SK-N-SH (cell line): ENCODE measurements around the gene MATN1. TPM values are rescaled to one million over a fixed set of nuclear protein-coding genes. Genes with fewer than 3 reads are reported as not detected.
A peak's percentile ranks its signal among the peaks of the same experiment; 100 is the strongest.

ENCODE experiments used
- CTCF ChIA-PET: fragments of 300-600, 350-600 bp; formaldehyde crosslinking; extraction: SDS; loops from one replicate; lab custom pipeline; 2021; lab: Yijun Ruan, JAX
- POLR2A ChIA-PET: fragments of 350-600 bp; sonication (Branson Sonifier 250); formaldehyde crosslinking; extraction: SDS; loops from one replicate; lab custom pipeline; 2020; ENCODE audit warnings: antibody characterized with exemption, inconsistent platforms; lab: Yijun Ruan, JAX
- DNase-seq: peaks from one replicate; pipeline ENCODE4 v3.0.0; 2012
- H2AFZ ChIP-seq: fragments of 200-600 bp; sonication (generic); 2 replicates; pipeline ENCODE4 v1.8.1; 2016; ENCODE audit warnings: antibody characterized with exemption, mild to moderate bottlenecking, low read depth
- H3F3A ChIP-seq: fragments of 200-600 bp; sonication (generic); replicated peaks from 2 replicates; pipeline ENCODE3; 2016; ENCODE audit warnings: antibody characterized with exemption, mild to moderate bottlenecking; ENCODE audit not compliant: insufficient read depth
- H3K27ac ChIP-seq, 2 experiments: fragments of 200-500 bp in 1 of 2; fragments of 200-600 bp in 1 of 2; sonication (Bioruptor generic) in 1 of 2; sonication (generic), shearing (Covaris generic) in 1 of 2; 2 replicates each; pipeline versions ENCODE4 v1.5.1 to v1.6.1; 2014 to 2016; ENCODE audit warnings: low read depth in 2 of 2, inconsistent platforms in 1 of 2, low read length in 1 of 2, mild to moderate bottlenecking in 1 of 2, mixed read lengths in 1 of 2
- H3K27me3 ChIP-seq: fragments of 200-600 bp; sonication (generic), shearing (Covaris generic); 2 replicates; pipeline ENCODE4 v1.6.1; 2016; ENCODE audit warnings: mixed run types; ENCODE audit not compliant: insufficient read depth
- H3K36me3 ChIP-seq, 2 experiments: fragments of 200-500 bp in 1 of 2; fragments of 200-600 bp in 1 of 2; sonication (Bioruptor generic) in 1 of 2; sonication (generic) in 1 of 2; replicated peaks in 1 of 2; 2 replicates each; pipeline versions ENCODE3 to v1.5.1; 2014 to 2016; ENCODE audit warnings: low read length in 1 of 2, mild to moderate bottlenecking in 1 of 2; ENCODE audit not compliant: insufficient read depth in 2 of 2, control insufficient read depth in 1 of 2
- H3K4me1 ChIP-seq, 2 experiments: fragments of 200-500 bp in 1 of 2; fragments of 200-600 bp in 1 of 2; sonication (Bioruptor generic) in 1 of 2; sonication (generic), shearing (Covaris generic) in 1 of 2; 2 replicates each; pipeline versions ENCODE4 v1.5.1 to v1.6.1; 2014 to 2016; ENCODE audit warnings: low read depth in 1 of 2, low read length in 1 of 2, mixed run types in 1 of 2; ENCODE audit not compliant: insufficient read depth in 2 of 2, control insufficient read depth in 1 of 2
- H3K4me2 ChIP-seq: fragments of 200-600 bp; sonication (generic), shearing (Covaris generic); 2 replicates; pipeline ENCODE4 v1.6.1; 2017; ENCODE audit warnings: mixed run types
- H3K4me3 ChIP-seq, 2 experiments: fragments of 200-500 bp in 1 of 2; fragments of 200-600 bp in 1 of 2; sonication (Bioruptor generic) in 1 of 2; sonication (generic), shearing (Covaris generic) in 1 of 2; 2 replicates each; pipeline versions ENCODE4 v1.5.1 to v1.8.1; 2014 to 2016; ENCODE audit warnings: low read depth in 2 of 2, inconsistent platforms in 1 of 2, low read length in 1 of 2, mild to moderate bottlenecking in 1 of 2, mixed read lengths in 1 of 2, moderate library complexity in 1 of 2
- H3K79me2 ChIP-seq: fragments of 200-600 bp; sonication (generic); 2 replicates; pipeline ENCODE4 v1.8.1; 2017; ENCODE audit warnings: mild to moderate bottlenecking; ENCODE audit not compliant: insufficient read depth
- H3K9ac ChIP-seq: fragments of 200-600 bp; sonication (generic); 2 replicates; pipeline ENCODE4 v1.6.1; 2017; ENCODE audit warnings: mixed run types
- H3K9me2 ChIP-seq: fragments of 200-600 bp; sonication (generic); 2 replicates; pipeline ENCODE4 v1.6.1; 2017; ENCODE audit warnings: mixed run types
- H3K9me3 ChIP-seq: fragments of 200-600 bp; sonication (generic); 2 replicates; pipeline ENCODE4 v1.6.1; 2017; ENCODE audit warnings: mixed run types, mild to moderate bottlenecking, moderate library complexity
- H4K20me1 ChIP-seq: fragments of 200-600 bp; sonication (generic); 2 replicates; pipeline ENCODE4 v1.6.1; 2017; ENCODE audit warnings: mild to moderate bottlenecking, mixed run types; ENCODE audit not compliant: insufficient read depth
- CHD2 ChIP-seq: fragments of 150-350 bp; IDR thresholded peaks from 2 replicates; pipeline ENCODE4 v1.6.1; 2018; ENCODE audit warnings: low read length; ENCODE audit not compliant: partially characterized antibody
- ELF1 ChIP-seq: IDR thresholded peaks from 2 replicates; pipeline ENCODE4 v1.4.0; 2012
- EZH2phosphoT487 ChIP-seq: fragments of 200-600 bp; sonication (generic); IDR thresholded peaks from 2 replicates; pipeline ENCODE4 v1.6.1; 2017; ENCODE audit warnings: low read depth, mixed run types, mild to moderate bottlenecking, antibody characterized with exemption, moderate library complexity, borderline replicate concordance
- FOXM1 ChIP-seq: IDR thresholded peaks from 2 replicates; pipeline ENCODE4 v1.4.0; 2012; ENCODE audit warnings: low read depth, mild to moderate bottlenecking
- GABPA ChIP-seq: IDR thresholded peaks from 2 replicates; pipeline ENCODE4 v1.4.0; 2012; ENCODE audit warnings: low read depth, mild to moderate bottlenecking
- JUND ChIP-seq: IDR thresholded peaks from 2 replicates; pipeline ENCODE4 v1.4.0; 2012
- MEF2A ChIP-seq: IDR thresholded peaks from 2 replicates; pipeline ENCODE4 v1.4.0; 2012; ENCODE audit warnings: low read depth, borderline replicate concordance
- NRF1 ChIP-seq: IDR thresholded peaks from 2 replicates; pipeline ENCODE4 v1.6.1; 2012; ENCODE audit warnings: low read depth, mild to moderate bottlenecking, low read length
- POLR2AphosphoS5 ChIP-seq: IDR thresholded peaks from 2 replicates; pipeline ENCODE4 v1.6.1; 2012; ENCODE audit warnings: low read depth, low read length
- RFX5 ChIP-seq: IDR thresholded peaks from 2 replicates; pipeline ENCODE4 v1.6.1; 2012; ENCODE audit warnings: mild to moderate bottlenecking, improper control_type of control experiment, low read length
- TCF12 ChIP-seq: IDR thresholded peaks from 2 replicates; pipeline ENCODE4 v1.4.0; 2012
- TEAD4 ChIP-seq: IDR thresholded peaks from 2 replicates; pipeline ENCODE4 v1.4.0; 2012; ENCODE audit warnings: mild to moderate bottlenecking, borderline replicate concordance; ENCODE audit not compliant: insufficient read depth
- USF2 ChIP-seq: fragments of 150-350 bp; IDR thresholded peaks from 2 replicates; pipeline ENCODE4 v1.6.1; 2017; ENCODE audit warnings: antibody characterized with exemption, low read length, low read depth, borderline replicate concordance
- YY1 ChIP-seq: IDR thresholded peaks from 2 replicates; pipeline ENCODE4 v1.4.0; 2012; ENCODE audit warnings: low read depth, mild to moderate bottlenecking
- WGBS: methylation state at CpG from one replicate; pipeline ENCODE4 v1.1.6; 2017; ENCODE audit warnings: low lambda C conversion rate; 5-methylcytosine and 5-hydroxymethylcytosine counted together
- polyA plus RNA-seq, 3 experiments: library from polyadenylated mRNA; depleted of rRNA; stranded (reverse); fragments of >200 nt; gene quantifications; 2 replicates each; pipeline ENCODE4 v1.2.3, GENCODE V29; 2012
- TF ChIP-seq, protein P1 (sequence below): IDR thresholded peaks from 2 replicates; pipeline ENCODE4; 2012

The MATN1 gene
- polyA plus RNA-seq, 1 of the 3 experiments (the other 2 are of a cell fraction): 0.23 TPM

GRCh38 chr1:30759718-30760281 is 36.4 kb upstream of the MATN1 start:
- Histone ChIP-seq H3K36me3 (no peaks in the 10 kb centered on the region), H3K79me2 (no peaks in the 10 kb centered on the region), H3K9ac (no peak overlapping the region), H3F3A (no peaks in the 10 kb centered on the region), H2AFZ (no peak overlapping the region), H3K4me3 (no peak overlapping the region), H3K9me3 (no peaks in the 10 kb centered on the region), H4K20me1 (no peaks in the 10 kb centered on the region), H3K4me2 (no peak overlapping the region), H3K4me1 (peaks cover 12 to 16% of the 10 kb centered on the region in 2 experiments; a peak in 3 of 4 replicates), H3K27me3 (no peaks in the 10 kb centered on the region), H3K9me2 (no peaks in the 10 kb centered on the region), H3K27ac (no peak overlapping the region)
- no peak for DNase-seq
- 83% methylated on average over 13 of the region's 13 CpGs for WGBS
- ChIA-PET CTCF (interaction anchor here (0.7 to 4.0 kb wide), 4 partner anchors 23 to 152 kb away, joined by 3 to 26 read pairs (median 8); no protein-coding TSS in a partner anchor), POLR2A (no interaction called here)
- no peak for TF ChIP-seq GABPA
- no peak for TF ChIP-seq TCF12
- TF ChIP-seq JUND: no peak
- no peak for TF ChIP-seq RFX5
- no peak for TF ChIP-seq TEAD4
- TF ChIP-seq CHD2: no peak
- no peak for TF ChIP-seq NRF1
- no peak for TF ChIP-seq YY1

- Histone ChIP-seq H3K27me3 (no peaks in the 10 kb centered on the region), H3K36me3 (no peaks in the 10 kb centered on the region), H3K27ac (no peak overlapping the region), H3K9ac (no peak overlapping the region), H3K4me3 (no peak overlapping the region), H3K9me2 (no peaks in the 10 kb centered on the region), H3F3A (no peaks in the 10 kb centered on the region), H4K20me1 (no peaks in the 10 kb centered on the region), H3K4me2 (no peak overlapping the region), H3K4me1 (peaks cover 12 to 16% of the 10 kb centered on the region in 2 experiments; a peak in 3 of 4 replicates), H2AFZ (no peak overlapping the region), H3K79me2 (no peaks in the 10 kb centered on the region), H3K9me3 (no peaks in the 10 kb centered on the region)
- ChIA-PET CTCF (interaction anchor here (1.0 to 4.7 kb wide), 4 partner anchors 20 to 43 kb away, joined by 3 to 24 read pairs (median 12); no protein-coding TSS in a partner anchor), POLR2A (no interaction called here)
- DNase-seq: no peak
- TF ChIP-seq, protein P1, sequence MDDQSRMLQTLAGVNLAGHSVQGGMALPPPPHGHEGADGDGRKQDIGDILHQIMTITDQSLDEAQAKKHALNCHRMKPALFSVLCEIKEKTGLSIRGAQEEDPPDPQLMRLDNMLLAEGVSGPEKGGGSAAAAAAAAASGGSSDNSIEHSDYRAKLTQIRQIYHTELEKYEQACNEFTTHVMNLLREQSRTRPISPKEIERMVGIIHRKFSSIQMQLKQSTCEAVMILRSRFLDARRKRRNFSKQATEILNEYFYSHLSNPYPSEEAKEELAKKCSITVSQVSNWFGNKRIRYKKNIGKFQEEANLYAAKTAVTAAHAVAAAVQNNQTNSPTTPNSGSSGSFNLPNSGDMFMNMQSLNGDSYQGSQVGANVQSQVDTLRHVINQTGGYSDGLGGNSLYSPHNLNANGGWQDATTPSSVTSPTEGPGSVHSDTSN: peak; percentile 48
- TF ChIP-seq GABPA: no peak
Measured at GRCh38 chr1:30758785-30759380, 35.5 kb upstream of the MATN1 start.

- Histone ChIP-seq H3K79me2 (no peaks in the 10 kb centered on the region), H3K9ac (no peak overlapping the region), H4K20me1 (no peaks in the 10 kb centered on the region), H3K9me2 (no peaks in the 10 kb centered on the region), H3F3A (no peaks in the 10 kb centered on the region), H3K36me3 (no peaks in the 10 kb centered on the region), H3K27me3 (no peaks in the 10 kb centered on the region), H3K4me2 (no peak overlapping the region), H2AFZ (no peak overlapping the region), H3K4me1 (peaks cover 8 to 12% of the 10 kb centered on the region in 2 experiments; a peak in 3 of 4 replicates), H3K27ac (no peak overlapping the region), H3K9me3 (no peaks in the 10 kb centered on the region), H3K4me3 (no peak overlapping the region)
- no peak for DNase-seq
- ChIA-PET CTCF (interaction anchor here (1.0 to 4.7 kb wide), 3 partner anchors 21 to 44 kb away, joined by 3 to 24 read pairs (median 12); no protein-coding TSS in a partner anchor), POLR2A (no interaction called here)
- 90% methylated on average over 7 of the region's 7 CpGs for WGBS
- TF ChIP-seq MEF2A (no peak), EZH2phosphoT487 (no peak), YY1 (no peak), FOXM1 (no peak), POLR2AphosphoS5 (no peak), RFX5 (no peak), JUND (no peak), ELF1 (no peak), USF2 (no peak)
- TF ChIP-seq, protein P1: no peak
Measured at GRCh38 chr1:30758121-30758688, 34.8 kb upstream of the MATN1 start.
